ENCODE data around the gene RPL15. TPM values are rescaled to one million over a fixed set of nuclear protein-coding genes. Genes with fewer than 3 reads are reported as not detected.

RPL15 gene
- total and polyA plus RNA-seq, 2 of the 8 experiments (the other 6 are each of a cell fraction or from before 2014, with no cell fraction given), result 2,819 to 6,473 TPM

DNA sequence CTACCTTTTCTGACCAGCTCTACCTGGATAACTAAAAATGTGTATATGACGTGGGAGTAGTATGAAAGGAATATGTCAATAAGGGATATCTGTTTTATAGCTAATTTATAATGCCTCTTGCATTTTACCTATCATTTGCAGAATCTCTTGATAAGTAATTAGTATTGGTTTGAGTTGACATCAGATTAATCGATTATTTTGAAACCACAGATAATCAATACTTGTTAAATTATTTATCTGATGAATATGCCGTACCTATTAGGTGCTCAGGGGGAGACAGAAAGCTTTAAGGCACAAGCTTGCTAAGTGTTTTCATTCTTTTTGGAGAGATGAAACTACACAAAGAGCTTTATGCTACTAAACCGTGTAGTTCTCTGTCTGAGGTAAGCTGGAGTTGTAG is 52.5 kb downstream of the RPL15 start:
- CTCF ChIA-PET (ENCODE audit: partially characterized antibody), result interaction anchor here (0.6 to 1.4 kb wide), 2 partner anchors 11 to 12 kb away, joined by 3 to 4 read pairs; no protein-coding TSS in a partner anchor
- no peak overlapping the region for H2BK120ac ChIP-seq (replicated peaks; ENCODE audit: low read depth, low read length)
- H3K4me2 ChIP-seq (ENCODE audit: insufficient read depth in 1 of 2, low read depth in 2 of 2, low read length in 2 of 2), result no peak overlapping the region
- H3K4ac ChIP-seq (replicated peaks; ENCODE audit: insufficient read length, low read depth, low read length), result no peak overlapping the region
- no peak overlapping the region for H3K18ac ChIP-seq (ENCODE audit: extremely low read depth, low read length)
- no peak overlapping the region for H2BK20ac ChIP-seq (ENCODE audit: low read length)
- no peak overlapping the region for H3K56ac ChIP-seq (replicated peaks; ENCODE audit: insufficient read length, low read depth, low read length)
- H3K23ac ChIP-seq (ENCODE audit: insufficient read length), result no peak overlapping the region
- no peak overlapping the region for H3K9ac ChIP-seq (replicated peaks in 1 of 4; ENCODE audit: extremely low read depth in 1 of 4, low read depth in 3 of 4, low read length in 3 of 4)
- H3K27ac ChIP-seq (ENCODE audit: low read depth, low read length), result no peak overlapping the region
- FAIRE-seq (no peak), DNase-seq (ENCODE audit: low read depth in 1 of 2, low spot score in 2 of 2) (no peak)
- no peaks in the 10 kb centered on the region for H3K79me1 ChIP-seq (ENCODE audit: low read depth, low read length)
- TF ChIP-seq CREB1 (IDR thresholded peaks at IDR 0.05) (no peak), MAFK (IDR thresholded peaks at IDR 0.05; ENCODE audit: low read depth, low read length) (no peak), SAP30 (IDR thresholded peaks at IDR 0.05; ENCODE audit: insufficient read depth, insufficient replicate concordance, low read length) (no peak), RFX5 (IDR thresholded peaks at IDR 0.05; ENCODE audit: borderline replicate concordance, low read depth, low read length) (no peak), JUN (IDR thresholded peaks at IDR 0.05; ENCODE audit: low read depth, low read length) (no peak), KDM5A (IDR thresholded peaks at IDR 0.05; ENCODE audit: low read length) (no peak)
- TF ChIP-seq, protein P1, sequence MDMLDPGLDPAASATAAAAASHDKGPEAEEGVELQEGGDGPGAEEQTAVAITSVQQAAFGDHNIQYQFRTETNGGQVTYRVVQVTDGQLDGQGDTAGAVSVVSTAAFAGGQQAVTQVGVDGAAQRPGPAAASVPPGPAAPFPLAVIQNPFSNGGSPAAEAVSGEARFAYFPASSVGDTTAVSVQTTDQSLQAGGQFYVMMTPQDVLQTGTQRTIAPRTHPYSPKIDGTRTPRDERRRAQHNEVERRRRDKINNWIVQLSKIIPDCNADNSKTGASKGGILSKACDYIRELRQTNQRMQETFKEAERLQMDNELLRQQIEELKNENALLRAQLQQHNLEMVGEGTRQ (IDR thresholded peaks at IDR 0.05; ENCODE audit: low read length), result no peak
- H4K91ac ChIP-seq (replicated peaks; ENCODE audit: insufficient read length, low read length), result no peak overlapping the region
- H3K27me3 ChIP-seq (replicated peaks in 1 of 4; ENCODE audit: control insufficient read depth in 3 of 4, extremely low read depth in 1 of 4, insufficient read depth in 3 of 4, low read length in 3 of 4), result no peaks in the 10 kb centered on the region
- no peak overlapping the region for H2BK12ac ChIP-seq (ENCODE audit: low read depth, low read length)
- H4K5ac ChIP-seq (ENCODE audit: insufficient read length, low read depth, low read length), result no peak overlapping the region
- no peak overlapping the region for H3K4me3 ChIP-seq (ENCODE audit: extremely low read depth in 1 of 4, insufficient read depth in 2 of 4, low read depth in 3 of 4, low read length in 4 of 4)
- H2BK5ac ChIP-seq (ENCODE audit: low read depth, low read length), result no peak overlapping the region
- 0 out of 4 replicates have a peak, but pooled peaks cover 0 to 3% of the 10 kb centered on the region in 2 experiments for H3K79me2 ChIP-seq (ENCODE audit: control insufficient read depth in 1 of 2, insufficient read depth in 2 of 2, low read length in 2 of 2)
- H3K36me3 ChIP-seq (ENCODE audit: control insufficient read depth in 2 of 4, insufficient read depth in 4 of 4, low read length in 3 of 4), result peaks cover 0 to 41% (median 9%) of the 10 kb centered on the region in 4 experiments; a peak in 4 of 8 replicates
- H3K14ac ChIP-seq (ENCODE audit: insufficient read length), result no peak overlapping the region
- no peaks in the 10 kb centered on the region for H3K4me1 ChIP-seq (replicated peaks in 1 of 4; ENCODE audit: control insufficient read depth in 3 of 4, insufficient read depth in 4 of 4, low read length in 3 of 4)
- no peaks in the 10 kb centered on the region for H3K9me3 ChIP-seq (ENCODE audit: insufficient read depth in 2 of 2, low read depth in 1 of 2, low read length in 1 of 2)
- no peak overlapping the region for H2AFZ ChIP-seq (ENCODE audit: low read length)
- no peaks in the 10 kb centered on the region for H4K20me1 ChIP-seq (replicated peaks in 1 of 2; ENCODE audit: control insufficient read depth in 1 of 2, insufficient read depth in 2 of 2, low read length in 2 of 2)
- H2AK5ac ChIP-seq (ENCODE audit: low read depth, low read length), result no peak overlapping the region
- no peaks in the 10 kb centered on the region for H3K23me2 ChIP-seq (ENCODE audit: low read depth, low read length)
- POLR2A ChIA-PET (ENCODE audit: partially characterized antibody), result interaction anchor here (0.6 to 2.1 kb wide), 7 partner anchors 10 to 766 kb away, joined by 3 to 8 read pairs (median 3); partner anchors contain the start of genes NKIRAS1, RPL15 and UBE2E2
- no peak overlapping the region for H2BK15ac ChIP-seq (ENCODE audit: low read length)
- WGBS, 2 experiments (ENCODE audit: extremely low coverage in 1 of 2, insufficient coverage in 1 of 2, insufficient read length in 1 of 2, insufficient replicate concordance in 2 of 2, low coverage in 1 of 2, low lambda C conversion rate in 2 of 2, missing lambda C conversion rate in 1 of 2), result 93% methylated on average over 4 of the region's 4 CpGs; no CpG with 5 or more reads in 1 of the 2 experiments
- no peak overlapping the region for H4K8ac ChIP-seq (ENCODE audit: extremely low read depth, insufficient read depth, low read length)

Data from H1 (cell line).